Activated CD4-positive, alpha-beta T cell treated with anti-CD3 and anti-CD28 coated beads, Interleukin-10, Interleukin-2, amounts not matched to agents 100 ng/mL and 50 ng/mL, durations not matched to agents 16 hours and 8 hours (primary cell): ENCODE results near the gene STAM2.
"Not testable (repeated sequence)": the region's sequence is repeated elsewhere in the genome, so short reads cannot be mapped to it uniquely, and the experiment has no call there.

ENCODE experiments used
- DNase-seq: peaks from one replicate; pipeline ENCODE4 v3.0.0-alpha.2; 2020

STAM2 gene

DNA sequence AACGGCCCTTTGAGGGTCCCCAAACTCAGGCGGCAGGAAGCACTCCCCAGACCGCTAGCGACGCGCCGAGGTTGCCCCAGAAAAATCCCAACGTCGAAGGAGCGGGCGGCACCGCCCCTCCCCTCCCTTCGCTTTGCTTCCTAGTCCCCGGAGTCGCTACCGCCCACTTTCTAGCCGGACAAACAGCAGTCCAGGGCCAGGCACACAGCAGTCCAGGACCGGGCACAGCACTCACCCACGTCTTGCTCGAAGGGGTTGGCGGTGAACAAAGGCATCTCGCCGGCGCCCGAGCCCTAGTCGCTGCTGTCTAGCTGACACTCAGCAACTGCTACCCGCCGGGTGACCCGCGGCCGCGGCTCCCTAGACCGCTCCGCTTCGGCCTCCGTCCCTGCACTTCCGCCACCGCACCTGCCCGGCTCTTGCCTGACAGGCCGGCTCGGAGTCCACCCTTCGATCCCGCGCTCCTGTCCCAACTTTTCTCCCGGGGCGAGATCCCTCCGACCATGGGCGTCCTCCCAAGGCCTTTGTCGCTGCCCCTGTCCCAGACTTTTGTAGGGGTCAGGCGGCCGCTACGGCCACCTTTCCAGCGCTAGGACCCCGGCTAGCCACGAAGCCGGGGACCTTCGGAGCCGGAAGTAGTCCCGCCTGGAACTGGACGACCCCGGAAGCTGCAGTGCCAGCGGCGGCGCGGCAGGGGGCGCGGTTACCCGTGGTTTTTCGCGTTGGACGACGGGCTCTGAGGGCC is at the start of gene STAM2:
TSS of gene STAM2 (minus strand) at position 396 of the 745 bp plus-strand sequence. CDS start at position 275, 121 bp downstream.
- peak; percentile 94 for DNase-seq

DNA sequence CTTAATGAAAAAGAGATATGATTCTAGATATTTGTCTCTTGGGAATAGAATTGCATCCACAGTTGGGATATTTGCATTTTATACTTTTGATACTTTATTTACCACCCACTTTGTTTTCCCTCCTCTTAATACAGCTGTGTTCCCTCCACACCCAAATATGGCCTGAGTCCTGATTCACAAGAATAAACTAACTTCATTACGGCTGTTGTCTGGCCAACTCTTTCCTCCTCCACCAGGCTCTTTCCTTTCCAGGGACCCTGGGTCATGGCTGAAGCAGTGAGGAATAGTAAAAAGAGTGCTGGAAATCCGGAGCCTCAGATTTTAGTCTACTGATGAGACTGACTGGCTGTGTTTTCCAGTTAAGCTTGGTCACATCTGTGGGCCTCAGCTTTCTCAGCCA is 48.4 kb upstream of the STAM2 start:
- no peak for DNase-seq

DNA sequence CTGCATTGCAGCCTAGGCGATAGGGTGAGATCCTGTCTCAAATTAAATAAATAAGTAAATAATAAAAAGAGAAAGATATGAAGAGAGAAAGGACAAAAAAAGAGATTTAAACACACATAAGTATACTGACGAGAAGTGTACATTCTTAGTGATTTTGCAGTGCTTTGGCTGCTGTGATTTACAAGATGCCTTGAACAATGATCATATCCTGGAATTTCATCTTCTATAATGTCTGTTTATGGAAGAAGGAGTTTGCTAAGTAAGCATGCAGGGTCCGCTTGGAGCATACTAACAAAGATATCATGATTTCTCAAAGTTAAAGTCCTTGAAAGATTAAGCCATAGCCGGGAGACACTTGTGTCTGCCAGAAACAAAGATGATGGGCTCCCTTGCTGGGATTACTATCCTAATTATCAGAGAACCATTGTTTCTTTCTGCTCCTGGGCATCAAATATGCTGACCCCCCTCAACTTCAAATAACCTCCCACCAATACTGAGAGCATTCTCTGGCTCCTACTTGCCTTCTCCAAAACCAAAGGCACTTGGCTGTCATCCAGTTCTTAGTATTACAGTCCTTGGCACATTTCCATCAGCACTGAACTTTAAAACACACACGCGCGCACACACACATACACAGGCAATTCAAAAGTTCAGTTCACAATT is 47.5 kb upstream of the STAM2 start:
- no peak for DNase-seq

DNA sequence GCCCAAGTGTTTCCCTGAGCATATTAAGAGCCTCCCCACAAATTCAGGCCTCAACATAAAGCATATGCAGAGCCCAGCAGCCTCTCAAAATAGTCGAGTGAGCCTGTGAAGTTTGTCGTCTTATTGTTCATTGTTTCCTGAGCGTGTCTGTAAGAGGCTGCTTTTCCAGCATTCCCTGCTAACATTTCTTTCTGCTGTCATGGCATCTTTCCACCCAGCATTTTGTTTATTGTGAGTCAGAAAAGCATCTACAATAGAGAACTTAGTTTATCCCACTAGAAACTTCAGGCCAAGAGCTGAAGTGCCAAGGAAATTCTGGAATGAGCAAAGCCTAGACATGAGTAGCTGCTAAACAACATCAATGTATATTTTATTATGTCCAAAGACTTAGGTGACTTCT is 46.3 kb upstream of the STAM2 start:
- no peak for DNase-seq

DNA sequence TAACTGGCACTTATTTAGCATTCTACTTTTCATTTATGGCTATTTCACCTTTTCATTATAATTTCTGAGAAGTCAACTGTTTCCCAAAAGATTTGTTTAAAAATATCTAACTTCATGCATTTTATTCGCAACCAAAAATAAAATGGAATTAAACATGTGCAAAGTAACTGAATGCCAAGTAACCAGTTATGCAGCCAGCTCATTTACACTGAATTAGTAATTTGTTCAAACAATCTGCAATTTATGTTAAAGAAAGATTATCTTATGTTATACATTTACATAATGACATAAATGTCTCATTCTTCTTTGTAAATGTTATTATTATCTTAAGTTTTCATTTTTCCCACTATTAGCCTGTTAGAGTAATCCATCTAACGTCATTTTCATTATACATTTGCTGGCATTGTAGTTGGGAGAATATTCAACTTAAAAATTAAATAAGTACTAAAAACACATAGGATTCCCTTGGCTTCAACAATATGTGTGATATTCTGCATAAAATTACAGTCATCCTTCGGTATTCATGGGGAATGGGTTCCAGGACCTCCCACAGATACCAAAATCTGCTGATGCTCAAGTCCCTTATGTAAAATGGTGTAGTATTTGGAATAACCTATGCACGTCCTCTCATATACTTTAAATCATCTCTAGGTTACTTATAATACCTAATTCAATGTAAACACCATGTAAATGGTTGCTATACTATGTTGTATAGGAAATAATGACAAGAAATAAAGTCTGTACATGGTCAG is 43.7 kb upstream of the STAM2 start:
- no peak for DNase-seq

DNA sequence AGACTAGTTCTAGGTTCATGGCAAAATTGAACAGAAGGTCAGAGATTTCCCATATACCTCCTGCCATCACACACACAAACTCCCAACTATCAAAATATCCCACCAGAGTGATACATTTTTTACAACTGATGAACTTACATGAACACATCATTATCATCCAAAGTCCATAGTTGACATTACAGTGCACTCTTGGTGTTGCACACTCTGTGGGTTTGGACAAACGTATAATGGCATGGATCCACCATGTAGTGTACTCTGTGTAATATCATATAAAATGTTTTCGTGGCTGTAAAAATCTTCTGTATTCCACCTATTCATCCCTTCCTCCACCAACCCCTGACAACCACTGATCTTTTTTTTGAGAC is 25.9 kb upstream of the STAM2 start:
- no peak for DNase-seq

DNA sequence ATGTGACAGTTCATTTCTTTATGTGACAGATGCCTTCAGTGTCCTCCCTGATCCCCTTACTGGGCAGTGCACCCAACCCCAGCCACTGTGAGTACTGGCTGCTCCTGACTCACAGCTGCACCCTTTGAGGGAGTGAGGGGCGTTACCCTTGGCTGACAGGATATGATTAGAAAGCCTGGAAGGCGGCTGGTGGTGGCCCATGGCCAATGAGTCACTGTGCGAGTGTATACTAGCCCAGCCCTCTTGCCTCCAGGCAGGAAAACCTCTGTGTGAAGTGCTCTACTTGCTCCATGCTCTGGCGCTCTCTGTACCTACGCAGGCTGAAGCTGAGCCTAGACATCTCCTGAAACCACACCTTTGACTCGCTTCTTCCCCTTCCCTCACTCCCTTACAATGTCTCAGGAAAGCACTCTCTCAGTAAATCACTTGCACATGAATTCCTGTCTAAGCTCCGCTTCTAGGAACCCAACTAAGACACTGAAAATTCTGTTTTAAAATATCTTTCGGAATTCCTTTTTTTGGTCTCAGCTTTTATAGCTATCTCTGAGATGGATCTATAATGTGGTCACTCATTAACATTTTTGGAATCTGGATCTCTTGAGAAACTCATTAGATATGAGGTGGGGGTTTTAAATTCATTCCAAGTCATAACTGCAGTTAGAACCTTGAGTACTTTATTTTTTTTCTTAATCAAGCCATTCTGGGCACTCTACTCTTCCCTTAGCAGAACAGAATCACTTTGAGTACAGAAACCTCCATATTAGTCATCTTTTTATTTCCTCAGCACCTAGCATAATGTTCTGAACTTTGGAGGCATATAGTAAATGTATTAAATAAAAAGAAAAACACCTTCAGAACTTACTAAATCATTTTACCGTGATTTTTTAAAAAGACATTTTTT is 25.3 kb upstream of the STAM2 start:
- peak; percentile 59 for DNase-seq

DNA sequence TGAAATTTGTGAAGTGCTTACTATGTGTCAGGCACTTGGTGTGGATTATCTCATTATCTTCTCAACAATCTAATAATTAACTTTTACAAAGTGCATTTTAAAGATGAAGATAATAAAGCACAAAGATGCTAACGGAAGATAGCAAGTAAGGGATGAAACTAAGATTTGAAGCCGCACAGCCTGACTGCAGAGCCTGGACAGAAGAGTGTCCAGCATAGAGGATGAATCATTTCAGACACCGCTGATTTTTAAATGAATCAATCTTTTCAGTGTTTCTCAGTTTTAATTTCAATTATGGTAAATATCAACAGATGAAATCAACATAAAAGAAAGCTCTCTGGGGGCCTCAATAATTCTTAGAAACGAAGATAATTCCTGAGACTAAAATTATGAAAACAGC is 24.5 kb upstream of the STAM2 start:
- DNase-seq, result no peak

DNA sequence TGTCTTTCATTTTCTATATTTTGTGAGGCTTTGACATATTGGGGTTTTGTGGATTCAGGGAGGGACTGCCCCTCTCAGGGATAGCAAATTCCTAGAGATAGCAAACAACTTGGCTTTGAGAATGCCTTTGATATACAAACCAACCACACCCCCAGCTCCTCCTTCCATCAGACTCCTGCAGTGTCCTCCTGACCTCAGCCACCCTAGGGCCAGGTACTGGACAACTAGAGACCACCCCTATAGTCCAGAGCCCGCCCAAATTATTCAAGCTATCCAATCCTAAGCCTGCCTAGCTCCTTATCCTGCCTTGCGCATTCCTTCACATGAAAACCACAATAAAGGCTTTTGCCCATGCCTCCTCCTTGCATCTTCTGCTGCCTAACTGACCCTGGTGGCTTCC is 22.9 kb upstream of the STAM2 start:
- DNase-seq, result no peak

DNA sequence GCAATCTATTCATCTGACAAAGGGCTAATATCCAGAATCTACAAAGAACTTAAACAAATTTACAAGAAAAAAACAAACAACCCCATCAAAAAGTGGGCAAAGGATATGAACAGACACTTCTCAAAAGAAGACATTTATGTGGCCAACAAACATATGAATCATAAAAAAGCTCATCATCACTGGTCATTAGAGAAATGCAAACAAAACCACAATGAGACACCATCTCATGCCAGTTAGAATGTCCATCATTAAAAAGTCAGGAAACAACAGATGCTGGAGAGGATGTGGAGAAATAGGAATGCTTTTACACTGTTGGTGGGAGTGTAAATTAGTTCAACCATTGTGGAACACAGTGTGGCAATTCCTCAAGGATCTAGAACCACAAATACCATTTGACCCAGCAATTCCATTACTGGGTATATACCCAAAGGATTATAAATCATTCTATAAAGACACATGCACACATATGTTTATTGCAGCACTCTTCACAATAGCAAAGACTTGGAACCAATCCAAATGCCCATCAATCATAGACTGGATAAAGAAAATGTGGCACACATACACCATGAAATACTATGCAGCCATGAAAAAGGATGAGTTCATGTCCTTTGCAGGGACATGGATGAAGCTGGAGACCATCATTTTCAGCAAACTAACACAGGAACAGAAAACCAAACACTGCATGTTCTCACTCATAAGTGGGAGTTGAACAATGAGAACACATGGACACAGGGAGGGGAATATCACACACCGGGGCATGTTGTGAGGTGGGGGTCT is 22.1 kb upstream of the STAM2 start:
- not testable (repeated sequence) for DNase-seq

DNA sequence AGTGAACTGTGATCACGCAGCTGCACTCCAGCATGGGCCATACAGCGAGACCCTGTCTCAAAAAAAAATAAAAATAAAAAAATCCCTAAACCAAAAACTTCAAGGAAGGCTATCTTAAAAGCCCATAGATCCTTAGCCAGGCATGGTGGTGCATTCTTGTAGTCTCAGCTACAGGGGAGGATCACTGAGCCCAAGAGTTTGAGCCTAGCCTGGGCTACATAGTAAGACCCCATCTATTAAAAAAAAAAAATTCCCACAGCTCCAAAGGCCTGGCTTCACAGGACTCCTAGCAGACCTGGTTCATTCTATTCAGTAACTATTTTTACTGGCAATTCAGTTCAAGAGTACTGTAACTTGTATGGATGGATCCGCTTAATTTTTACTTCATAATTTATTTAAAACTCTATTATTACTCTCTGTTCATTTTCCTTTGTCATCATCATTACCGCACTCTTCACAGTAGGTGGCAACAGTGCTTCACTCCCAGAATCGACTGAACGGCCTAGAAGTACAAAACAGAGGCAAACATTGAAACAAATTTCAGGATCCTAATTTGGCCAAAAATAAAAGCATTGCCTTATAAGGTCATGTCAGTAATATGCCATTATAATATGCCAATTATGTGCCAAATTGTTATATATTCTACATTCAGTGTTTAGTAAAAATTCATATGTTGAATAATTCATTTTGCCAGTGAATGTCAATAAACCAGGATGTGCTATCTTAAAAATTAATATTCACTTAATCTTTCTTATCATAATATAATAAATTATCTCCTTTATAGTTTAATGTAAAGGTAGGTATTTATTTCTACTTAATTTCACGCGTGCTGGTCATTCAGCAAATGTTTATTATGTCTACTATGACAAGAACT is 14.3 kb upstream of the STAM2 start:
- peak; percentile 50 for DNase-seq

DNA sequence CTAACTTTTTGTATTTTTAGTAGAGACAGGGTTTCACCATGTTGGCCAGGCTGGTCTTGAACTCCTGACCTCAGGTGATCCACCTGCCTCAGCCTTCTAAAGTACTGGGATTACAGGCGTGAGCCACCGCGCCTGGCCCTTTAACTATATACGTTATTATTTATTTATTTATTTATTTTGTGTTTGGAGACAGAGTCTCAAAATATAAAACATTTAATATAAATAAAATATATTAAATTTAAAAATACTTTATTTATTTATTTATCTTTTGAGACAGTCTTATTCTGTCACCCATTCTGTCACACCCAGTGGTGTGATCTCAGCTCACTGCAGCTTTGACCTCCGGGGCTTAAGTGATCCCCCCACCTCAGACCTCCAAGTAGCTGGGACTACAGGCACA is 11.2 kb upstream of the STAM2 start:
- not testable (repeated sequence) for DNase-seq

DNA sequence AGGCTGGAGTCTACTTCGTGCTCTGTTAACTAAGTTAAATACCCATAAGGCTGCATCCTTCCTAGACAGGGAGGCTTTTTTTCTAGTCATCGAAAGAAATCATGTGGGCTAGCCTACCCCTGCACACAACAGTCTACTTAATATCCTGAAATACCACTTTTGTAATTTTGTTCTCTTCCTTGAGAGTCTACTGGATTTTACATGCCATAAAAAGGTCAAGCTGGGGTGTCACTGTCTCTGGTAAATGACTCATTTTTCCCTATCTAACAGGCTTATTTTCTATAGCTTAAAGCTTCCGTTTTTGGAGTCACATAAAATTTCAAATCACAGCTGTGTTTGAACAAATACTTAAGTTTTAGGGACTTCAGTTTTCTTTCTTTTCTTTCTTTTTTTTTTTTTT is 10.7 kb upstream of the STAM2 start:
- no peak for DNase-seq

DNA sequence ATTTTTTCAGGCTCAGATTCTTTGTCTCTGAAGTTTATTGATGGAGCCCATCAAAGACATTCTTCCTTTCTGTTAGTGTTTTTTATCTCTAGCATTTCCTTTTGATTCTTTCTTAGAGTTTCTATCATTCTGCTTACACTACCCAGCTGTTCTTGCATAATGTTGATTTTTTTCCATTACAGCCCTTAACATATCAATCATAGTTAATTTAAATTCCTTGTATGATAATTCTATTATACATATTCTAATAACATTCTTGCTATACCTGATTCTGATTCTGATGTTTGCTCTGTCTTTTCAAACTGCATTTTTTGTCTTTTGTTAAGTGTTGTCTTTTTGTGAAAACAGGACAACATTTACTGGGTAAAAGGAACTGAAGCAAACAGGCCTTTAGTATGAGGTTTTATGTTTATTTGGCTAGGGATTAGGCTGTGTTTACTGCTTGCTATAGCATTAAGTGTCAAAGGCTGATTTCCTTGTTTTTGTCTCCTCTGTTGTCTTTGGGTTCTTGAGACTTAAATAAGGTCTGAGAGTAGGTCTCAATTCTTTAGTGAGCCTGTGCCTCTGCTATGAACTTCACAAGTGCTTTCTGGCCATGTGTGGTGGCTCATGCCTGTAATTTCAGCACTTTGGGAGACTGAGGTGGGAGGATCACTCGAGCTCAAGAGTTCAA is 8.0 kb upstream of the STAM2 start:
- DNase-seq, result no peak

DNA sequence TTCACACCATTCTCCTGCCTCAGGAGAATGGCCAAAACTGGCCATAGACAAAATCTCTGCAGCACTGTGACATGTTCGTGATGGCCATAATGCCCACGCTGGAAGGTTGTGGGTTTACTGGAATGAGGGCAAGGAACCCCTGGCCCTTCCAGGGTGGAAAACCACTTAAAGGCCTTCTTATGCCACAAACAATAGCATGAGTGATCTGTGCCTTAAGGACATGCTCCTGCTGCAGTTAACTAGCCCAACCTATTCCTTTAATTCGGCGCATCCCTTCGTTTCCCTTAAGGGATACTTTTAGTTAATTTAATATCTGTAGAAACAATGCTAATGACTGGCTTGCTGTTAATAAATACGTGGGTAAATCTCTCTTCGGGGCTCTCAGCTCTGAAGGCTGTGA is 2.1 kb upstream of the STAM2 start:
- DNase-seq, result not testable (repeated sequence)

DNA sequence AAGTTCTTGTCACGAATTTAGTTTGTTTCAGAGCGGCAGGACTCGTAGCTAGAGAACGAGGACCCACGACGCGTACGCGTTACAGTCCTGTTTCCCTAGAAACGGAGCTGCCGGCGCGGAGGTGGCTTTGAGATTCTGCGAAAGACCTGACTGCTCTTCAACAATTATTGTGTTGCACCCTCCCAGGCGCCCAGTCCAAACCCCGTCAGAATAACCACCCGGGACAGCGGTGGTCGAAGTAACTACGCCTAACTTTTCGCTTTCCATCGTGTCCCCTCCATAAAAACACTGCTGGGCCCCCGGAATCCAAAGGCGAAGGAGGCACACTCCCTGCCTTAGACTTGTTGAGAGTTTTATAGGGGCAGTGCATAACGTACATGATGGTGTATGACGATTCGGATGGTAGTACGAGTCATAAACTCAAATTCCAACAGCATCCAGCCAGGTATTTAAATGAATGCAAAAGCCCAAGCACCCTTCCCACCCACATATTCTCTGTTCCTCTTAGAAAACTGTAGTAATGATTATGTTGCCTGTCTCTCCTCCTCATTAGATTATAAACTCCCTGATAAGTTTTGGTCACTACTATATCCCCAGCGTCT is 651 bp upstream of the STAM2 start:
- DNase-seq, result no peak

DNA sequence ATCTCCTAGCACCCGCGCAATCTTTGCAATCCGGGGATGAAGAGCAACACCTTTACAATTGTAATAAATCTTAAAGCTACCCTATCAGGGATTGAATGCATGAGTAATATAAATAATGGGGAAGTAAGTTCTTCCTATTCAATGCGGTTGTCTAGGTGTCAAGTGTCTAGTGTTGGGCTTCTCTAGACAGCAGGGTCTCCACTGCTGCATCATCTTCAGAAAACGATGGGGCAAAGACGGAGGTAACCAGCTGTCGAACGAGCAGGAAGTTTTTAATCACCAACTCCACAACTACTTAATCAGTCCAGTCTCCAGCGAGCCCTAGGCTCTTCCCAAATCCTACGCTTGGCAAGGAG is 573 bp downstream of the STAM2 start:
- DNase-seq, result no peak

DNA sequence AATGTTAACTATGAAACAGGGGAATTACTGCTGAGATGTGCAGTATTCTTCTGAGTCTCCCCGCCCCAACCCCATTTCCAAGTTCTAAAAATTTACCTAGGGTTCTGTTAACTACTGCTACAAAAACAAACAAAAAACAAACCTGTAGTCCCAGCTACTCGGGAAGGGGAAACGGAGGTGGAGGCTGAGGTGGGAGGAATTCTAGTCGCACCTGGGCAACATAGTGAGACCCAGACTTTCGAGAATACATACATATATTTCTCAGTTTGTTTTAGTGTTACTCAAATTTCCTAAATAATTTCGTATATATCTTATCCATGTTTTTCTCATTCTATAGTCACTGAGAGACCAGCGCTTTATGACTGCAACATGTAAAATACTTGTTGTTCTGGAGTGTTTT is 989 bp downstream of the STAM2 start:
- DNase-seq, result no peak

DNA sequence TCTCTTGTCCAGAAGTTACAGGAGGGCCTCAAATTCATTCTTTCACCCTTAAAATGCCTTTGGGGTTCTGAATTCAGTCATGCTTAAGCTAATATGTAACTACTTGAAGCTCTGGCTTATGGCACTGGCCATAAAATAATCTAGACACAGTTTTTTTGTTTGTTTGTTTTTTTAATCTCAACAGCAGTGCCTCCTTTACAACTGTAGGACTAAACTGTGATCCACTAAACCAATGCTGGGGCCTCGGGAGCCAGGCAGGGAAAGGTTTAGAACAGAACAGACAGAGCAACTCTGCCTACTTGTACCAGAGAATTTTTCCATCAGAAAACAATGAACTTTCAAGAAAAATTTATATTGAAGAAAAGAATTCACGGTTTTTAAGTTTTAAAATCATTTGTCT is 1.7 kb downstream of the STAM2 start:
- no peak for DNase-seq

DNA sequence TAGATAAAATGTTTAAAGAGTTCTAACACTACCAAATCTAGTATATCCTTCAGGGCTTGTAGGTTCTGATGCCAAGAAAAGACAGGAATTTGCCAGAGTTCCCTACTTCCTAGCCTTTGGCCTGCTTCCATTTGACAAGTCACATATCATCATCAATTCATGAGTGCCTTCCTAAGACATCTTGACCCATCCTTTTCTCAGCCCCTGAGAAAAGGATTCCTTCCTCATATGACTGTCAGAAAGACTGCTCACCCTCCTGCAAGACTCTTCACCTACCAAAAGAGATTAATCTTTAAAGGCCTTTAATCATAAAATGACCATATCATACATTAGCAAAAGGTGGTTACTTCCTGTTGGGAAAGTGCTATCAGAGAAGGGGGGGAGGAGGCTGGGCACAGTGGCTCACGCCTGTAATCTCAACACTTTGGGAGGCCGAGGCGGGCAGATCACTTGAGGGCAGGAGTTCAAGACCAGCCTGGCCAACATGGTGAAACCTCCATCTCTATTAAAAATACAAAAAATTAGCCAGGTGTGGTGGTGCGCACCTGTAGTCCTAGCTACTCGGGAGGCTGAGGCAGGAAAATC is 3.3 kb downstream of the STAM2 start:
- not testable (repeated sequence) for DNase-seq
